Omental fat pad (tissue), 4 donors: ENCODE results near the gene LRCH1. TPM values are rescaled to one million over a fixed set of nuclear protein-coding genes. Genes with fewer than 3 reads are reported as not detected.

Experiments
- ATAC-seq: fragments of 150-250 bp; one replicate; pipeline ENCODE4 v1.9.1; 2016; ENCODE audit warnings: mild to moderate bottlenecking, moderate library complexity; ENCODE audit not compliant: low FRiP score
- DNase-seq: peaks from one replicate; pipeline ENCODE4 v3.0.0-alpha.2; 2019; ENCODE audit warnings: low spot score
- CTCF ChIP-seq, 3 donors: fragments of 450-650 bp; IDR thresholded peaks; one replicate each; pipeline ENCODE4 v1.5.1; 2016 to 2017; ENCODE audit warnings: antibody characterized with exemption in 3 of 3, mild to moderate bottlenecking in 3 of 3, moderate library complexity in 2 of 3
- small RNA-seq: library from RNA; depleted of rRNA; stranded (forward); fragments of <200 nt; gene quantifications from one replicate; pipeline ENCODE3, GENCODE V24; 2016
- total RNA-seq, 4 donors: library from RNA; depleted of rRNA; stranded (reverse); fragments of >200 nt; gene quantifications; one replicate each; pipeline ENCODE4 v1.1.0, GENCODE V29; 2016

LRCH1 gene
- total RNA-seq, 4 donors from 2014 or later, result 9.7 to 43.7 (median 16.5) TPM

GRCh38 chr13:46796129-46796514 is 243.2 kb downstream of the LRCH1 start:
- ATAC-seq (no peak), DNase-seq (no peak)
- no peak for TF ChIP-seq CTCF (IDR thresholded peaks at IDR 0.05)

GRCh38 chr13:46796515-46797474 is 243.8 kb downstream of the LRCH1 start, which contains the start of gene ESD:
TSS of gene ESD (minus strand) at chr13:46797161. CDS start at chr13:46791413, 5,748 bp downstream.
- TF ChIP-seq CTCF (IDR thresholded peaks at IDR 0.05), result no peak
- DNase-seq, result peak; percentile 86
- peak; percentile 98 for ATAC-seq

- ATAC-seq (peak; percentile 35), DNase-seq (no peak)
- no peak for TF ChIP-seq CTCF (IDR thresholded peaks at IDR 0.05)
Observed at GRCh38 chr13:46797501-46798237, 244.7 kb downstream of the LRCH1 start.

GRCh38 chr13:46799139-46799538 is 246.2 kb downstream of the LRCH1 start:
- no peak for TF ChIP-seq CTCF (IDR thresholded peaks at IDR 0.05)
- ATAC-seq, result no peak

GRCh38 chr13:46801858-46802257 is 248.9 kb downstream of the LRCH1 start:
- no peak for DNase-seq
- no peak for TF ChIP-seq CTCF (IDR thresholded peaks at IDR 0.05)
- no peak for ATAC-seq

More at GRCh38 chr13:46799139-46799538, 246.2 kb downstream of the LRCH1 start:
- DNase-seq, result no peak

Small RNA genes within 50 kb of the gene (small RNA-seq; reads per million reads assigned to genes)
- not detected for gene AL359880.1

Other genes starting within 250 kb of the LRCH1 start
- gene RUBCNL, start 165.9 kb upstream of the LRCH1 start, total RNA-seq, result 10 to 100 TPM in 1 of 4 donors, 1 to 10 TPM in 3; 4.0 to 21.9 (median 6.8) TPM
- gene ESD, start 244.0 kb downstream of the LRCH1 start, total RNA-seq, result 100 to 1,000 TPM in 3 of 4 donors, 10 to 100 TPM in 1; 62.6 to 120 (median 102) TPM